Measurements from ENCODE around the gene MBNL1.

The MBNL1 gene

DNA sequence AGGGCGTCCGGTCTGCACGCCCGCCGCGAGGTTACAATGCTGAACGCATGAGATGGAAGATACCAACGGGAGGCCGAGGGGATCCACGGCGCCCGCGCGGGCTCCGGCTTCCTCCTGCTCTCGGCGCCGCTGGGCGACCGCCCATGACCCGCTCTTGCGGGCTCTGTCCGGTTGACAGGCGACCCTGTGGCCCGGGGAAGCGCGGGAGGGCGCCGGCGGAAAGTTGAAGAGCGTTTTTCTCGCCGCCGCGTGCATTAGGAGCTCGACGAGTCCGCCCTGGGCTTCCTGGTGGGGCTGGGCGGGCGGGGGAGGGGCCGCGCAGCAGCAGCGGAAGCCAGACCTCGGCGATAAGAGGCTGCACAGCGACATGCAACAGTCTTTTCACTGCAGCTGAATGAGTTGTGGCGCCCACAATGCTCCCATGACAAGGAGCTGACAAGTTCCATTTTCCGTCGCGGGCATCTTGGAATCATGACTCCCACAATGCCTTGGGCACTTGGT, at the start of gene MBNL1:
Gene MBNL1, plus strand, starts transcription at position 375 of the 501 bp plus-strand sequence. CDS start 31,265 bp downstream, outside the sequence.
- DNase-seq = peak; percentile 66

GRCh38 chr3:152219216-152219615, 49.5 kb upstream of the MBNL1 start:
- no peak for DNase-seq

- no peak for DNase-seq
Observed at GRCh38 chr3:152219769-152220255, 48.9 kb upstream of the MBNL1 start.

- DNase-seq = no peak
Observed at GRCh38 chr3:152222327-152222726, 46.4 kb upstream of the MBNL1 start.

GRCh38 chr3:152225201-152225600, 43.5 kb upstream of the MBNL1 start:
- DNase-seq = no peak

- no peak for DNase-seq
Observed at GRCh38 chr3:152226176-152226575, 42.6 kb upstream of the MBNL1 start.

GRCh38 chr3:152227027-152227426, 41.7 kb upstream of the MBNL1 start:
- no peak for DNase-seq

GRCh38 chr3:152229692-152230091, 39.0 kb upstream of the MBNL1 start:
- no peak for DNase-seq

DNA sequence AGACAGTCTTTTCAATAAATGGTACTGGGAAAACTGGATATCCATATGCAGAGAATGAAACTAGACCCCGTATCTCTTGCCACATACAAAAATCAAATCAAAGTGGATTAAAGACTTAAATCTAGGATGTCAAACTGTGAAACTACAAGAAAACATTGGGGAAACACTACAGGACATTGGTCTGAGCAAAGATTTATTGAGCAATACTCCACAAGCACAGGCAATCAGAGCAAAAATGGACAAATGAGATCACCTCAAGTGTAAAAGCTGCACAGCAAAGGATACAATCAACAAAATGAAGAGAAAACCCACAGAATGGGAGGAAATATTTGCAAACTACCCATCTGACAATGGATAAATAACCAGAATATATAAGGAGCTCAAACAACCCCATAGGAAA, 38.4 kb upstream of the MBNL1 start:
- DNase-seq = no peak

GRCh38 chr3:152232001-152232400, 36.7 kb upstream of the MBNL1 start:
- no peak for DNase-seq

GRCh38 chr3:152232679-152233078, 36.0 kb upstream of the MBNL1 start:
- no peak for DNase-seq

GRCh38 chr3:152234657-152235375, 33.9 kb upstream of the MBNL1 start:
- no peak for DNase-seq

- DNase-seq = no peak
Observed at GRCh38 chr3:152235709-152236298, 32.9 kb upstream of the MBNL1 start.

GRCh38 chr3:152236716-152237115, 32.0 kb upstream of the MBNL1 start:
- no peak for DNase-seq

DNA sequence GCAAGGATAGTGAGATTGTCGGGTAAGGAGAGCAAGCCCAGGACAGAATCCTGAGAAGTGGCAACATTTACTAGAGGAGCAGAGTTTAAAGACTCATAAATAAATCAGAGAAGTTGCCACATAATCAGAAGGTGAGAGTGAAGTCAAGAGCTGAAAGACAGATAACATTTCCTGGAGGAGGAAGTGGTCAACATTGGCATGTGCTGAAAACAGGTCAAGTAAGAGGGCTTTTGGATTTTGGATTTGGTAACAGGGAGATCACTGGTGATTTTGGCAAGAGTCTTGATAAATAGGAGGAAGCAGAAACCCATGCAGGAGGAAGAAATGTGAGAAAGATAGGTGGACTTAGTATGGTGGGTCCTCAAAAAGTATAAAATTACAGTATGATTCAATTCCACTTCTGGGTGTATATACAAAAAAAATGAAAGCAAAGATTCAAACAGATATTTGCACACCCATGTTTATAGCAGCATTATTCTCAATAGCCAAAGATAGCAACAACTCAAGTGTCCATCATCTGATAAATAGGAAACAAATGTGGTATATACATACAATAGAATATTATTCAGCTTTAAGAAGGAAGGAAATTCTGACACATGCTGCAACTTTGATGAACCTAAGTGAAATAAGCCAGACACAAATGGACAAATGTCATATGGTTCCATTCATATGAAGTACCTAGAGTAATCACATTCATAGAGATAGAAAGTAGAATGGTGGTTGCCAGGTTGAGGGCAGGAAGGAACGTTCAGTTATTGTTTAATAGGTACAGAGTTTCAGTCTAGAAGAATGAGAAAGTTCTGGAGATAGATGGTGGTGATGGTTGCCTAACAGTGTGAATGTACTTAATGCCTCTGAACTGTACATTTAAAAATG, 27.3 kb upstream of the MBNL1 start:
- DNase-seq = no peak

DNA sequence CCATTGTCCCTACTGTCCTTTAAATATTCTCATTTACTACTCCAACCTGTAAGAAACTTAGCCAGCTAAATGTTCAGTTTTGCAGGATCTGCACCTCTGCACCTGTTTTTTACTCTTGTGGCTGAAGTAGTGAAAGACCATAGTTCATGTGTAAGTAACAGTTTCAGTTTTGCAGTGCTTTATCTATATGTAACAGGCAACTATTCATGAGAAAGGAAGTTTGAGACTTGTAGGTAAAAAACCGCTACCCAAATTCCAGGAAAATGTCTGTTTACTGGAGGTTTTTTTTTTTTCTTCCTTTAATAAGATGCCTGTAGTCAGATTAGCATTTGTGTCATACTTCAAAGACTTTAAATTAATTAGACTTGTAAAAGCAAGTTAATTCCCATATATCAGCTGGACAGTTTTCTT, 25.4 kb upstream of the MBNL1 start:
- DNase-seq = no peak

GRCh38 chr3:152243721-152244516, 24.8 kb upstream of the MBNL1 start:
- no peak for DNase-seq

GRCh38 chr3:152244517-152244888, 24.2 kb upstream of the MBNL1 start:
- no peak for DNase-seq

- DNase-seq = no peak
Observed at GRCh38 chr3:152245498-152246170, 23.1 kb upstream of the MBNL1 start.

DNA sequence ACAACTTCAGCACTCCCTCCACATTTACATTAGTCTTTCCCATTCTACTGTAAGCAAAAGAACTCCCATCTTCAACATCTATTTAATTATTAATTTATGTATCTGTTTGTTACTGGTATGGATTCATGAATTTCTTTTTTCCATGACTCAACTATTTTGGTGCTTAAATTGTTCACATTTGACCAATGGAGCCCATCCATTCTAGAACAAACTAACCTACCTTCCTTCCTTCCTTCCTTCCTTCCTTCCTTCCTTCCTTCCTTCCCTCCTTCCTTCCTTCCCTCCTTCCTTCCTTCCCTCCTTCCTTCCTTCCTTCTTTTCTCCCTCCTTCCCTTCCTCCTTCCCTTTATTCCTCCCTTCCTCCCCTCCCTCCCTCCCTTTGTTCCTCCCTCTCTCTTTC, 16.8 kb upstream of the MBNL1 start:
- DNase-seq = no peak

- no peak for DNase-seq
Observed at GRCh38 chr3:152252755-152253154, 16.0 kb upstream of the MBNL1 start.

DNA sequence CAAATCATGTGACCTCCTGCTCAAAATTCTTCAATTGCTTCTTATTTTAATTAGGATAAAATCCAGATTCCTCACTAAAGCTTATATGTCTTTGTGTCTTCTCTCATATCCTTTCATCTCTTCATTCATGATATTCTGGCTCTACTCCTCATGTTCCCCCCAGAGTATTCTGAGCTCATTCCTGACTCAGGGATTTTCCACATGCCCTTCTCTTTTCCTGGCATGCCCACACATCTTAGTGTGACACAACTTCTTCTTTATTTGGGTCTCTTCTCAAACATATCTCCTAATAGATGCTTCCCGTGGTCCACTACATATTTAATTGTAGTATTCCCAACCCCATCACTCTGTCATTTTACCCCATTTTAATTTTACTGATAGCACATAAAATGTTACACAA, 15.2 kb upstream of the MBNL1 start:
- no peak for DNase-seq

Data from NCI-H1436 treated with DMSO at 0.1 percent for 48 hours (cell line).